ENCODE results near the gene HUNK.

DNA sequence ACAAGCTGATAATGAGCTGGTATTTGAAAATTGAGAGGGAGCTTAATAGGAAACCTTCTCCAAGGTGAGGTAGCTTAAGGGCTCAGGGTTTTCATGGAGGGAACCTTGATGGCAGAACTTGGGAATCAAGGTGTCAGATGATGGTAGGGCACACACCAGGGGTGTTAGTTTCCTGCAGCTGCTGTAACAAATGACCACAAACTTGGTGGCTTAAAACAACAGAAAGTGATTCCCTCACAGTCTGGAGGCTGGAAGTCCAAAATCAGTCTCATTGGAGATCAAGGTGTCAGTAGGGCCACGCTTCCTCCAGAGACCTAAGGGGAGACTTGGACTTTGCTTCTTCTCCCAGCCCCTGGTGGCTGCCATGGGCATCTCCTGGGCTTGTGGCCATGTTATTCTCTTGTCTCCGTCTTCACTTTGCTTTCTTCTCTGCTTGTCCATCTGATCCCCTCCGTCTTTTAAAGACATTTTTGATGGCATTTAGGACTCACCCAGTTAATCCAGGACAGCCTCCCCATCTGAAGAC lies 45.5 kb downstream of the HUNK start:
- TF ChIP-seq, protein P1, sequence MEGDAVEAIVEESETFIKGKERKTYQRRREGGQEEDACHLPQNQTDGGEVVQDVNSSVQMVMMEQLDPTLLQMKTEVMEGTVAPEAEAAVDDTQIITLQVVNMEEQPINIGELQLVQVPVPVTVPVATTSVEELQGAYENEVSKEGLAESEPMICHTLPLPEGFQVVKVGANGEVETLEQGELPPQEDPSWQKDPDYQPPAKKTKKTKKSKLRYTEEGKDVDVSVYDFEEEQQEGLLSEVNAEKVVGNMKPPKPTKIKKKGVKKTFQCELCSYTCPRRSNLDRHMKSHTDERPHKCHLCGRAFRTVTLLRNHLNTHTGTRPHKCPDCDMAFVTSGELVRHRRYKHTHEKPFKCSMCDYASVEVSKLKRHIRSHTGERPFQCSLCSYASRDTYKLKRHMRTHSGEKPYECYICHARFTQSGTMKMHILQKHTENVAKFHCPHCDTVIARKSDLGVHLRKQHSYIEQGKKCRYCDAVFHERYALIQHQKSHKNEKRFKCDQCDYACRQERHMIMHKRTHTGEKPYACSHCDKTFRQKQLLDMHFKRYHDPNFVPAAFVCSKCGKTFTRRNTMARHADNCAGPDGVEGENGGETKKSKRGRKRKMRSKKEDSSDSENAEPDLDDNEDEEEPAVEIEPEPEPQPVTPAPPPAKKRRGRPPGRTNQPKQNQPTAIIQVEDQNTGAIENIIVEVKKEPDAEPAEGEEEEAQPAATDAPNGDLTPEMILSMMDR (conservative IDR thresholded peaks at IDR 0.05; ENCODE audit: low read depth, low read length) = no peak
- no peak for TF ChIP-seq EZH2 (IDR thresholded peaks at IDR 0.05; ENCODE audit: borderline replicate concordance, low read depth, low read length, poor library complexity, severe bottlenecking)
